ENCODE data around the gene HDGFL3.

HDGFL3 gene

GRCh38 chr15:83123529-83123928 is 84.1 kb downstream of the HDGFL3 start:
- FAIRE-seq: no peak

- FAIRE-seq: no peak
Measured at GRCh38 chr15:83119968-83120581, 87.5 kb downstream of the HDGFL3 start.

- no peak for FAIRE-seq
Measured at GRCh38 chr15:83118968-83119367, 88.7 kb downstream of the HDGFL3 start.

- no peak for FAIRE-seq
Measured at GRCh38 chr15:83118291-83118827, 89.3 kb downstream of the HDGFL3 start.

- no peak for FAIRE-seq
Measured at GRCh38 chr15:83115831-83116565, 91.6 kb downstream of the HDGFL3 start.

- no peak for FAIRE-seq
Measured at GRCh38 chr15:83115410-83115809, 92.2 kb downstream of the HDGFL3 start.

- no peak for FAIRE-seq
Measured at GRCh38 chr15:83114856-83115255, 92.8 kb downstream of the HDGFL3 start.

- no peak for FAIRE-seq
Measured at GRCh38 chr15:83113881-83114674, 93.5 kb downstream of the HDGFL3 start.

GRCh38 chr15:83112956-83113299 is 94.7 kb downstream of the HDGFL3 start:
- FAIRE-seq: no peak

- no peak for FAIRE-seq
Measured at GRCh38 chr15:83112233-83112955, 95.2 kb downstream of the HDGFL3 start.

- no peak for FAIRE-seq
Measured at GRCh38 chr15:83111149-83111548, 96.5 kb downstream of the HDGFL3 start.

- no peak for FAIRE-seq
Measured at GRCh38 chr15:83110381-83110780, 97.2 kb downstream of the HDGFL3 start.

- FAIRE-seq: no peak
Measured at GRCh38 chr15:83109532-83109931, 98.1 kb downstream of the HDGFL3 start.

- no peak for FAIRE-seq
Measured at GRCh38 chr15:83108266-83109219, 99.1 kb downstream of the HDGFL3 start.

- no peak for FAIRE-seq
Measured at GRCh38 chr15:83107841-83108181, 99.8 kb downstream of the HDGFL3 start.

- FAIRE-seq: no peak
Measured at GRCh38 chr15:83106994-83107840, 100.4 kb downstream of the HDGFL3 start, which contains the start of gene TM6SF1. TSS of gene TM6SF1 (plus strand) at chr15:83107645. CDS start at chr15:83107681, 36 bp downstream.

- no peak for FAIRE-seq
Measured at GRCh38 chr15:83105440-83105839, 102.2 kb downstream of the HDGFL3 start.

GRCh38 chr15:83104141-83104540 is 103.5 kb downstream of the HDGFL3 start:
- FAIRE-seq: no peak

GRCh38 chr15:83102346-83102745 is 105.3 kb downstream of the HDGFL3 start:
- FAIRE-seq: no peak

- FAIRE-seq: no peak
Measured at GRCh38 chr15:83100097-83100646, 107.5 kb downstream of the HDGFL3 start.

Measured in endometrium (tissue), 2 donors.